ENCODE results near the gene NEDD9.

Gene NEDD9, protein sequence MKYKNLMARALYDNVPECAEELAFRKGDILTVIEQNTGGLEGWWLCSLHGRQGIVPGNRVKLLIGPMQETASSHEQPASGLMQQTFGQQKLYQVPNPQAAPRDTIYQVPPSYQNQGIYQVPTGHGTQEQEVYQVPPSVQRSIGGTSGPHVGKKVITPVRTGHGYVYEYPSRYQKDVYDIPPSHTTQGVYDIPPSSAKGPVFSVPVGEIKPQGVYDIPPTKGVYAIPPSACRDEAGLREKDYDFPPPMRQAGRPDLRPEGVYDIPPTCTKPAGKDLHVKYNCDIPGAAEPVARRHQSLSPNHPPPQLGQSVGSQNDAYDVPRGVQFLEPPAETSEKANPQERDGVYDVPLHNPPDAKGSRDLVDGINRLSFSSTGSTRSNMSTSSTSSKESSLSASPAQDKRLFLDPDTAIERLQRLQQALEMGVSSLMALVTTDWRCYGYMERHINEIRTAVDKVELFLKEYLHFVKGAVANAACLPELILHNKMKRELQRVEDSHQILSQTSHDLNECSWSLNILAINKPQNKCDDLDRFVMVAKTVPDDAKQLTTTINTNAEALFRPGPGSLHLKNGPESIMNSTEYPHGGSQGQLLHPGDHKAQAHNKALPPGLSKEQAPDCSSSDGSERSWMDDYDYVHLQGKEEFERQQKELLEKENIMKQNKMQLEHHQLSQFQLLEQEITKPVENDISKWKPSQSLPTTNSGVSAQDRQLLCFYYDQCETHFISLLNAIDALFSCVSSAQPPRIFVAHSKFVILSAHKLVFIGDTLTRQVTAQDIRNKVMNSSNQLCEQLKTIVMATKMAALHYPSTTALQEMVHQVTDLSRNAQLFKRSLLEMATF

DNA sequence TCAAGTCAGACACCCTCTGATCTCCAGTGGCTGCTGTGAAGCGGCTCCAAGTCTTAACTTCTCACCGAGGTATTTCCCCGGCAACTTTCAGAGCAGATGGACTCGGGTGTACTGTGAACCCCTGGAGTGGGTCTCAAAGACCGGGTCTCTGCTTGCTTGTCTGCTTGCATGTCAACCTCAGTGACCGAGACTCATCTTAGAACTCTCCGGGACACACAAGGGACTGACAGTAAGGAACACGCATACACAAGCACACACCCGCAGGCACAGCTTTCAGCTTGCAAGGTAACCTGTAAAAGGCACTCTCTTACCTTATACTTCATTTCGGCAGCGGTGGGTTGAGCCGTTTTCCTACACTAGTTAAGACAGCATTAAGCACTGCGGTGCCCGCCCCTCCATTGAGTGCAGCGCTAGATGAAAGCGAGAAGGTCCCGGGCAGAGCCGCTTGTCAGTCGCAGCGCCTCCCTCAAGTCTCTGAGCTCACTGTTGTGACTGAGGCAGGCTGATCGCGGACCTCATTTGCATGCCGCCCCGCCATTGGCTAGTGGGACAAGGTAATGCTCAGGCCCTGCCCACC, at the start of gene NEDD9:
TSS of gene NEDD9 (minus strand) at position 476 of the 577 bp plus-strand sequence. CDS start at position 323, 153 bp downstream.
- DNase-seq, result peak; percentile 97

DNA sequence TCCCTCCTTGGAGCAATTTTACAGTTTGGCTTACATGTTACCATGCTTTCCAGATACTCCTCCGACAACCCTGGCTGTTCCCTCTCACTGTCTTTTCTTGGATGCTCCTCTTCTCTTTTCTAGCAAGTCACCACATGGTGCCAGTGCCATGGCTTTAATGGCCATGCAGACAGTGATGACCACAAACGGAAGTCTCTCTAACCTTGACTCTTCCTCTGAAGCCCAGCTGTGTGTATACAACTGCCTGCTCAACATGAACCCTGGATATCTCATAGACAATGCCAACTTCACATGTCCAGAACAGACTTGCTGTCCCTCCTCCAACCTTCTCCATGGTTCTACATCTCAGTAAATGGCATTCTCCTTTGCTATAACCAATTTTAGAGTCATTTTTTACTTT, 49.8 kb upstream of the NEDD9 start:
- DNase-seq, result no peak

DNA sequence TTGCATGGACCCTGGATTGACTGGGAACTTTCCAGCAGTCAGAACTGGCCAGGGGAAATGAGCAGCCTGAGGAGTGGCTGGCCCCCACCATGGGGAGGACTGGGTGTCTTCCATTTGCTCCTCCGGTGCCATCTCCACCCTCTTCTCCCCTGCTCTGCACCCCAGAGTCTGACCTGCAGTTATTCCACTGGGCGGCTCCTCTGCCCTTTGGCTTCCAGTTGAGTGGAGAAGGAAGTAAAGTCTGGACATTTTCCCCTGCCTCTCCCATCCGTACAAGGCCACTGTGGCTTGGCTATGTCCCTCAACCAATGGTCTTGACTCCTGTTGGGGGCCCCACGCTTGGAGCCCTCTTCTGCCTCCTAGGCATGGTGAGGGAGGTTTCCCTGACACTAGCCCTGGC, 47.9 kb upstream of the NEDD9 start:
- DNase-seq, result no peak

DNA sequence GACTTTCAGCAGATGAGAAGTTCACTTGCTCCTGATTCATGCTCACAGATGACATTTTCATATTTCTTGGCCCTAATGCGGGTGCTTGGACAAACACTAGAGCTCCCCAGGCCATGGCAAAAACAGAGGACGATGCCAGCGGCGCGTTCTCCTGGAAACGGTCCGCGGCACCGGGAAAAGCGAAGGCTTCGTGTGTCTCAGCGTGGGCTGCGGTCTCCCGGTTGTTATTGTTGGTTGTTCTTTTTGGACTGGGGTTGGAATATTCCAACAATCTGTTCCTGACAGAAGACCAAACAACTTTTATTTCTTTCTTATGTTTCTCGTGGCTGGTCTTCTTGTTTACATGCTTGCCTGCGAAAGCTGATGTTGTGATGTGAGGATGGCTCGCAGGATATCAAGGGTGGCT, 46.8 kb upstream of the NEDD9 start:
- no peak for DNase-seq

DNA sequence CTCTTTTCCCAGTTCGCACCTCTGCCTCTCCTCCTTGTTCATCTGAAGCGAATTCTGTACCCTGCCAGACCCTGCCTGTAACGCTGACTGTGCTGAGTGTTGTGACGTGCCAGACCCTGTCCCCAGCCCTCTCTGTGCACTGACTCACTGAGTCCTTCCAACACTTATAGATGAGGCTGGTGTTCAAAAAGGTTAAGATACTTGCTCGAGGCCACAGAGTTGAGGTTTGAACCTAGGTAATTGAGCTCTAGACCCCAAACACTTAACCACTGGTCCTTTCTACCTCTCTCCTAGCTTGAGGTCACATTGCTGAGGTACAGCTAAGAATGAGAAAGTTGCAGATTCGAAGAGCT, 45.7 kb upstream of the NEDD9 start:
- no peak for DNase-seq

DNA sequence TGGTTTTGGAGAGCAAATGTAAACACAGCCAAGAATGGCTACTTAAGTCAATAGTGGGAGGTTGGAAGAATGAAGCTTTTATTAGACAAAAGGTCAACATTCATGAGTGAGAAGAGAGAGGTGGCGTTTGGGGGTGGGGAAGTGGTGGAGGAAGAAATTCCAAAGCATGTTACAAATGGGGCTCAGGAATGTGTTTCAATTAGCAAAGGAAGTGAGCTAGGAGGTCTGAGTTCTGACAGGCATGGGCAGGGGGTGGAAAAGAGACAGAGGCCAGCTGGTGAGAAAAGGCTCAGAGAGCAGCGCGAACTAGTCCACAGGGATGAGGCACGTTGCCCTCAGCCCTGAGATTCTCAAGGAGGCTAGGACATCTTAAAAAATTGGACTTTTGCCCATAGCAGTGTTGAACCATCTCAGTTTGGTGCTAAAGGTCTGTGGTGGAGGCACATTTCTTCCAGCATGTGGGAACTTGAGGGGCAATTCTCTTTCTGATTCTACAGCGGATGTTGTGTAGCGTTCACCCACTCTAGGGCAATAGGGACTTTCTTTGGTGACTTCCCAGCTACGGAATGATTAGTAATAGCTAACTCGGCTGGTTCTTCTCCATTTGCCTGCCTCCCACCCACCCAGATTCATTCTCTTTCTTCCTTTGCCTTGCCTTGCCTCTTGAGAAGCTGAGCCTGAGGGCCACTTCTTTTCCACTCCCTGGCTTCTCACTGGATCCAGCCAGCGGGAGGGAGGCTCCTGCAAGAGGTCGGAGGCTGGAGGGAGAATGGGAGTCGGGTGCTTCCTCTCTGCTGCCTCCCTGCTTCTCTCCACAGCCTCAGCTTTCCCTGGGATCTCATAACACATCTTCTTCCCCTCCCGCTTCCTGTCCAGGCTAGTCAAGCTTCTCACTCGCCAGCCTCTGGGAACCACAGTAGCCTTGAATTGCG, 45.1 kb upstream of the NEDD9 start:
- DNase-seq, result peak; percentile 65

DNA sequence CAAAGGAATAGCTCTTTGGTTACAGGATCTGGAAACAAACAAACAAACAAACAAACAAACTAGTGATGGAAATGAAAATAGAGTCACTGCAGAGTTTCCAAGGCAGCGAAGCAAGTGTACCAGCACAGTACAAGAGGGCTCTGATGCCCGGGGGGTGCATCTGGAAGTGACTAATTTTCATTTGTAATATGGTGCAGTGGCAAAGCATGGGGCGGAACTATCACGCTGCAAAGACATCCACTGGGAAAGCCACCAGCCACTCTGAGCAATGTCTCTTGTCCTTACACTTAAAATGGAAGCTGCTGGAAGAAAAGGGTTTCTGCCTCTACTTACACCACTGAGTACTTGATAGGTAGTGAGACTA, 44.4 kb upstream of the NEDD9 start:
- DNase-seq, result no peak

DNA sequence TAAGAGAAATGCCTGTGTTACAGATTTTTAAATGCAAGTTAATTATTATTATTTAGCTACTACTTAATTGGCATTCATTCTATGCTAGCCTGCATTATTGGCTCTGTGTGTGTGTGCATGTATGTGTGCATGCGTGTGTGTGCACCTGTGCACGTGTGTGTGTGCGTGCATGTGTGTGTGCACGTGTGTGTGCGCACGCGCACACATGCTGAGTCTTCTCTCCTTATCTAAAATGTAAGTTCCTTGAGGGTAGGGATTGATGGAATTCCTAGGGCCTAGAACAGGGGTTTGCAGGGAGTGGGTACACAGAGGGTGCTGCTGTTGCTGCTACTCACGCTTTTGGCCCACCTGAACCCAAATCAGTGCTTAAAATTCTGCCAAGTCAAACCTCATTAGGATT, 43.8 kb upstream of the NEDD9 start:
- DNase-seq, result peak; percentile 28

DNA sequence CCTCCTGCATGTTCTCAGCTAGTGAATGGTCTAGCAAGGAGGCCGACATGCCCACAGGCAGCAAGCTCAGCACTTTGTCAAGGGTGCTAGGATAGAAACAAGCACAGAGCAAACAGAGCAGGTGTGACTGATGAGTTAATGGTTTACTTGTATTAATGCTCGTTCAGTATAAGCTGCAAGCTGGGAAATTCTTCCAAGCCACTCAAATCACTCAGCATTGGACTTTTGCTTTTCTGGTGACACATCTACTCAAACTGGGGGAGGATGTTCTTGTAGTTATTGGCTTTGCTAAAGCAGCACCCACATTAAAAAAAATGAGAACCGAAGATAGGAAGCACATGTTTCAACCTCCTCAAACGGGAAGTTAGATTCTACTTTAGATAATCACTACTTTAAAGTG, 43.1 kb upstream of the NEDD9 start:
- DNase-seq, result peak; percentile 92

DNA sequence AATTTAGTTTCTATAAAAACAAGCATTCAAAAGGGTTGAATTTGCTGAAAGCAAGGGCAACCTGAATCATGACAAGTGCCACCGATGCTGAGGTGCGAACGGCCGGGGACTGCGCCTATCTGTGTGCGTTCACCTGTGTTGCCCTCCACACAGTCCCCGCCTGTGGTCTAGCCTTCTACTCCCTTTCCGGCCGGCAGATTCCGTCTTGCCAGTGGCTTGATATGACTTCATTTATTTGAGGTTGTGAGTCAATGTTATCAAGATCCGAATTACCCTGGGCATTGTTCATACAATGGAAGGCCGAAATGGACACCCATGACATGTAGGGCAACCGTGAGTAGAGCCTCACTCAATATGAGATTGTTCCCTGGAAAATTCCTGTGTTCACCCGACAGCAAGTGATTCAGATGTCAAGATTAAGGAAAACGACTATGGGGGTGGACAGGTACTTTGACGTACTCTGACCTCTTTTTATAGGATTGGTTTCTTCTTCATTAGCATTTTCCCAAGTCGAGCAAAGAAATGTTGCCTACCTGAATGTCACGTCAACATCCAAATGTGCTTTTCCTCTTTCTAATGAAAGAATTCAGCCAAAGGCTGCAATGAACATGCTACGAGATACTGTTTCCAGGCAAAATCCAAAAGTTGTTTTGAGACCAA, 41.1 kb upstream of the NEDD9 start:
- DNase-seq, result peak; percentile 11

DNA sequence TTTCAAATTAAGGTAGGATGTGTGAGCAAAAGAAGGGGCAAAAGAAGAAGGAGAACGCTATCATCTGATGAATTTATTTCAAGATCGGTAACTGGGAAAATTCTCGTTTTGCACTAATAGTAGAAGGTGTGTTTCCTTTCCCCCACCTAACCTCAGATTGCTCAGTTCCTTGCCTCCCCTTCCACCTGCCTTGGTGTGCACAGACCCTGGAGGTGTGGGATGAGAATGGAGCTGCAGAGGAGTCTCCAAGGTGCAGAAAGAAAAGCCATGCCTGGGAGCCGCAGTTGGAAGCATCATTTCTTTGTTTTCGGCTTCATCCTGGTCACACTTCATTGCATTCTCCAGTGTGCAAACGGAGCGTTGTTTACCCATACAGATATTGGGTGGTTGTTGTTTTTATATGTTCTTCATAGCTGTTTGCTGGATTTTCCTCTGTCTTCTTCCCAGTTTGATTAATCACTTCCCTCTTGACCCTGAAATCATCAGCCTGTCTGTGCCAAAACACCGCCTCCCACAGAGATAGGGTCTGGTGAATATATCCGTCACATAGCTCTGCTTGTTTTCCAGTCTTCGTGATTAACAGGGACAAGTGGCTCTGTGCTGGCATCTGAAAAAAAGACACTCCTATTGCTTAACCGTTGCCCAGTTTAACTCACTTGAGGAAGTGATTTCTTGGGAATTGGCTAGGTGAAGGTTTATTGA, 40.2 kb upstream of the NEDD9 start:
- peak; percentile 78 for DNase-seq

DNA sequence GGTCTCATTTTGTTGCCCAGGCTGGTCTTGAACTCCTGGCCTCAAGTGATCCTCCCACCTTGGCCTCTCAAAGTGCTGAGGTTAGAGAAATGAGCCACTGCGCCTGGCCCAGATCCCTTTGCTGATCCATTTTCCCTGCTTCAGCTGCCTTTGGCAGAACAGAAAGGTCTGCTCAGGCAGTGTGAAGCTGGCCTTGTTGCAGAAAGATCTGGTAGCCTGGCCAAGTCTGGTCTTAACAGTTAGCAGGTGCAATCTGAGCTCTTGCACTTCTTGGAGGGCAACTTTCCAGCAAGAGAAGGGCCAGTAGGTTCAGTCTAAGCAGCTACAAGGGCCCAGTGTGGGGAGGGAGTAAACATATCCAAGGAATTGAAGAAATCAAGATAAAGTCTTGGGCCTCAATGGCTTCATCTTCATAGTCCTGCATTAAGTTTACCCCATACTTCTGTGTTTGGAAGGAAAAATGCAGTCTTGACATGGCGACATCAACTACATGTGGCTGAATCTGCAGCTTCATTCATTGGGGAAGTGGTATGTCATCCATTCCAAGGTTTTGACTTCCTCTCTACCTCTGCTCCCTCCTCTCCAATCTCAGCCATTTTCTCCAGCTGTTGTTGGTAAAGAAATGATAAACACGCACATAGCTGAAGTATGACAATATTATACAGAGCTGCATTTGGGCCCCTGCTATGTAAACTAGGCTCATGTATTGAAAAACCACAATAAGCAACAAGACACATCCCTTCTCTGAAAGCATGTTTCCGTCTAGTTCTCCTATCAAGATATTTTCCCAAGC, 39.0 kb upstream of the NEDD9 start:
- peak; percentile 33 for DNase-seq

DNA sequence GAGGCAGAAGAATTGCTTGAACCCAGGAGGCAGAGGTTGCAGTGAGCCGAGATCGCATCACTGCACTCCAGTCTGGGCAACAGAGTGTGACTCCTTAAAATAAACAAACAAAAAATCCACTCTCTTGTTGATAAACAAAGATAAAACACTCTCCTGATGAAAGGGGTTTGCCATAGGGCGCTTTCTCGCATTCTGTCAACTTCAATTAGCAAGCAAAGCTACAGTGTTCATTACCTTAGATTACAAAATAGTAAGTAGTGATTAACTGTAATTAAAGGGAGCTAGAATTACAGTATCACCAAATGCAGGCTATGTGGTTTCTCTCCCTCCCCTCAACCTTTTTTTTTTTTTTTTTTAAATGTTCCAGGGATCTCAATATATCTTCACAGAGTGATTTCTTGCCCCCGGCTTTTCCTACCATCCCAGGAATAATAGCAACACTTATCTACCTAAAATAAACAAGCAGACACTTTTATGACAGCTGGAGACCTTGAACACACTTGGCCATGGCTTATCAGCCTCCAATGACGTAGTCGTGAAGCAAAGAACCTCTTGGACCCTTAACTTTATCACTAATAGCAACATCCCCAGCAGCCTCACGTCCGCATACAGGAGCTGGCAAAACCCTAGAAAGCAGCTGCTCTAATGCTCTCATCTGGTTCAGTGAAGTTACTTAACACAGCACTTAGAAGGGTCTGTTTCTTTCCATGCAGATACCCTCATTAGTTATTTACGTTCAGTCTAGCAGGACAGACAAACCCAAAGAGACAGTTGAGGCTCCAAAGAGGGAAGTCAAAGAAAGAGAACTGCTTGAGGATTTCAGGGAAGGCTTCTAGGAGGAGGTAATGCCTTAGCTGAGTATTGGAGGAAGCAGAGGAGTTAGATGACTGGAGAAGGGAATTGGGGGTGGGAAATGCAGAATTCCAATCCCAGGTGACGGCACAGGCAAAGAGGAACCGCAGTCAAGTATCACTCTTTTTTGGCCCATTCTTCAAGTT, 37.9 kb upstream of the NEDD9 start:
- peak; percentile 82 for DNase-seq

DNA sequence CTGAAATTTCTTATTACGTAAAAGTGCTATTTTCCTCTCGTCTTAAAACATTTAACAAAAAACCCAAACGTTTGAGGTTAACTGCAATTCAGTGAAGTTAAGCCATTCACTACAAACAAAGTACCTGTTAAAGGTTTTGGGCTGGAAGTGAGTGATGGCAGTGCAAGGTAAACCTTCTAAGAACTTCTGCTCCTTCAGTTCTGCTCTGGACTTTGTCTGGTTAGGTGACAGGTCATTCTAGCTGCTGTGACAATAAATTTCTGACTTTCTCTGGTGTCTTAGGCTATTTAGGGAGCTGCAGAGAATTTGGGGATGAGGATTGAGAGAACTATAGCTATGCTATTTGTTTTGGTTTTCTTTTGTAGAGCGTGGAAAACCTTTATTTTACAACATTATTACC, 36.5 kb upstream of the NEDD9 start:
- no peak for DNase-seq

DNA sequence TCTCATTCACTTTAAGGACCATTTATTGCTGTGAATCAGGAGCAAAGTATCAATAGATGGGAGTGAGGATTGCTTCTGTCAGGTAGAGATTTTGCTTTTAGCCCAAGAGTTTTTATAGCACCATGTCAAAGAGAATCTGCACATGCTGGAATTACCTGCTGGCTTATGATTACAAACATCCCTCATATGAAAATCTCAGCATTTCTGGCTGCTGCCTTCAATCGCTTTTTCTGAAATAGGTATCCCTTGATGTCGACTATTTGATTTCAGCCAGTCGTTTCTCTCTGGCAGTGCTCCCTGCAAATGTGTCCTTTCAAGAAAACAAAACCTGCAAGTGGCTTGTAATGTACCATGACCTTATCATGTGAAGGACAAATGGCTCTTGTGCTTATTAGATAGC, 34.5 kb upstream of the NEDD9 start:
- no peak for DNase-seq

DNA sequence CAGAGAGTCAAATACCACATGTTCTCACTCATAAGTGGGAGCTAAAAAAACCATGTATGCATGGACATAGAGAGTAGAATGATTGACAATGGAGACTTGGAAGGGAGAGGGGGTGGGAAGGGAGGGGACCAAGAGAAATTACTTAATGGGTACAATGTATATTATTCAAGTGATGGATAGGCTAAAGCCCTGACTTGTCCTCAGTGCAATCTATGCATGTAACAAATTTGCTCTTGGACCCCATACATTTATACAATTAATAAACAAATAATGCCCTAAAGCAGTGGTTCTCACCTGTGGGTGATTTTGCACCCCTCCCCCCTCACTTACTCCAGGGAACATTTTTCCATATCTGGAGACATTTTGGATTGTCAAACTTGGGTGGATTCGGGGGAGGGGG, 33.5 kb upstream of the NEDD9 start:
- DNase-seq, result no peak

DNA sequence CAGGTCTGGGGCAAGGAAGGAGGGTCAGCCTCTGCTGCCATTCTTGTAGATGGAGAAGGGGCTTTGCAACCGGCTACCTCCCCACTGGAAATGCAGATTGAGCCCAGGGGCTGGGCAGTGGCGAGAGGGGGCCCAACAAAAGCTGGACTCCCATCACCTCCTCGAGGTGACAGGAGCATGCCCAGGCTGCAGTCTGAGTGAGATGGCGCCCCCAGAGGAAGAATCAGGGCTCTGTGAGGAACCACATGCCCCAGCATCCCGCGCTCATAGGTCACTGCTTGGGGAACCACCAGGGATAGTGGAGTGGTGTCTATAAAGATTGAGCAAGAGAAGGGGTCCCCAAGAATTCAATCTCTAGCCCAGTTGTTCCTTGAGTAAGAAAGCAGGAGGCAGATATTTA, 31.6 kb upstream of the NEDD9 start:
- DNase-seq, result peak; percentile 12

DNA sequence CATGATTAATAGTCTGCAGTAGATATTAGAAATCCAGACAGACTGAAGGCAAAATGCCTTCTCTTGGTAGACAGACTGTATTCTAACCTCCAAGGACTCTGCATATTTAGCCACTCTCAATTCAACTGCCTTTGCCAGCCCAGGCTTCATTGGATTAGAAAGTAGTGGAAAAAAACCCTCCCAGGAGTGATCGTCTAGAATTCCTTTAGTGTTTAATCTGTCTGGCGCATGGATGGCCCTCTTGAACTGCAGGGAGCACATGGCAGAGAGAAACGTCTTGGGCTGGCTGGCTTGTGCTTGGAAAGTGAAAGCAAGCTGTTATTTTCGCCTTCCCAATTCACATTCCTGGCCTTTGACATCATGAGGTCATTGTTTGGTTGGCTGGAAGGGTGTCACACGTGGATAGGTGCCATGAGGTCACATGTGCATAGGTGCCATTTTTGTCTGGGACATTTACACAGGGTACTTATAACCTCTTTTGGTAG, 30.9 kb upstream of the NEDD9 start:
- DNase-seq, result peak; percentile 65

DNA sequence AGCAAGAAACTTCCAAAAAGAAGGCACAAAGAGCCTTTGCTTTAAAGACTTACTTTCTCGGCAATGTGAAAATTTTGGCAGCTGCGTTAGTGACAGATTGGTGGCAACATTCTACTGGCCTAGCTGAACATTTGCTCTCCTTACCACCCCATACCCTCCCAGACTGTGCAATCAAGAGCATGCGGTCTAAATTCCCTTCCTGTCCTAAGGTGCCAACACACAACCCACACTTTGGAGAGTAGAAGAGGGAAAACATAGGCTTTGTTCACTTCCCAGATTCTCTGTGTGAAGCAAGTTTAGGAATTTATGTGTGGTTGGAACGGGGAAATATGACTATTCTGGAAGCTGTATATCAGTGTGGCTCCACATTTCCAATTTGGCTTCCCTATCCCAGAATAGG, 29.8 kb upstream of the NEDD9 start:
- DNase-seq, result no peak

All from DMS53 (cell line).